Measurements from ENCODE around the gene NOL6. TPM values are rescaled to one million over a fixed set of nuclear protein-coding genes. Genes with fewer than 3 reads are reported as not detected.
"Not testable (repeated sequence)": the region's sequence is repeated elsewhere in the genome, so short reads cannot be mapped to it uniquely, and the experiment has no call there.

Gene NOL6
- total RNA-seq, 1 experiment from 2014 or later, result 36.4 TPM

DNA sequence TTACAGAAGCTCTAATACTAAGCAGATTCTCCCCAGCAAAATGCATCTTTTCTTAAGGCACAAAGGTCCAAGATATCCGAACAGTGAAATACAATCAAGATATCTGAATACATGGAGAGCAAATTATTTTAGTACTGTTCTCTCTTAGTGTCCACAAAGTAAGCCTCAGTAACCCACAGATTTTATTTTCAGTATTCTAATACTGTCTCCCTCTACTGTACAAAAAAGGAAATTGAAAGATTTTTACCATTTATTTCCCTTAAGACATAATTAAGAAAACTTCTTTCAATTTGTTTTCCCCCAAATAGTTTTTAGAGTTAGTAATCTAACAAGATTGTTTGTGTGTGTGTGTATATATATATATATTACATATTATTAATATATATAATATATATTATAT is 24.7 kb upstream of the NOL6 start:
- POLR2A ChIA-PET, result no interaction called here
- DNase-seq (ENCODE audit: low read depth, low spot score), result no peak
- TF ChIP-seq, protein P1, sequence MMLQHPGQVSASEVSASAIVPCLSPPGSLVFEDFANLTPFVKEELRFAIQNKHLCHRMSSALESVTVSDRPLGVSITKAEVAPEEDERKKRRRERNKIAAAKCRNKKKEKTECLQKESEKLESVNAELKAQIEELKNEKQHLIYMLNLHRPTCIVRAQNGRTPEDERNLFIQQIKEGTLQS (IDR thresholded peaks at IDR 0.05), result no peak
- TF ChIP-seq CBX3 (IDR thresholded peaks at IDR 0.05; ENCODE audit: low read depth) (no peak), RAD21 (IDR thresholded peaks at IDR 0.05; ENCODE audit: low read depth) (peak; percentile 19; the same call in 1 of the 2 replicates), CTCF (IDR thresholded peaks at IDR 0.05 in 2 of 3, conservative IDR thresholded peaks at IDR 0.05 in 1 of 3; ENCODE audit: borderline replicate concordance in 1 of 3, insufficient read depth in 1 of 3, low read depth in 2 of 3, low read length in 2 of 3) (peak in 2 of 3 experiments; percentile 20 to 28; a peak in 1 of 6 replicates), ZNF274 (IDR thresholded peaks at IDR 0.05; ENCODE audit: low read depth, low read length) (no peak), EZH2phosphoT487 (IDR thresholded peaks at IDR 0.05; ENCODE audit: borderline replicate concordance) (no peak)
- TF ChIP-seq, protein P2, sequence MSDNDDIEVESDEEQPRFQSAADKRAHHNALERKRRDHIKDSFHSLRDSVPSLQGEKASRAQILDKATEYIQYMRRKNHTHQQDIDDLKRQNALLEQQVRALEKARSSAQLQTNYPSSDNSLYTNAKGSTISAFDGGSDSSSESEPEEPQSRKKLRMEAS (IDR thresholded peaks at IDR 0.05), result no peak

DNA sequence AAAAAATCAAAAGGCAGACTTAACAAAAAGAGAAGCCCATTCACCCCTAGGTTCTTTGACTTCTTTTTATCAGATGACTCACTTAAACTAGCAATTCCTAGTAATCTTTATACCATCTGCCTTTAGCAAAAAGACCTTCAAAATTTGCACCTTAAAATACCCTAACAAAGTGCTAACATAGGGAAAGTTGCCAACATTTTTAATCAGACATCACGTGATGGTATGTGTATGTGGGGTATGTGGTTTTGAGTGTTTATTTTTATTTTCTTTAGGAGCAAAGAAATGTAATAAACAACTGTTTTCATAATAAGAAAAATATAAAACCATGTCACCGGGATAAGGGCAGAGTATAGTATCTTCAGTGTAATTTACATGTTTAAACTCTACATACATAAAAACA is 20.1 kb upstream of the NOL6 start:
- H3K4me2 ChIP-seq (ENCODE audit: low read length); H3K9me2 ChIP-seq (ENCODE audit: insufficient read depth); H3K79me2 ChIP-seq (ENCODE audit: insufficient read depth, low read length); H3K4me1 ChIP-seq (ENCODE audit: control insufficient read depth in 1 of 2, insufficient read depth in 2 of 2, low read length in 2 of 2); H2AFZ ChIP-seq (ENCODE audit: low read depth, low read length, poor library complexity, severe bottlenecking); H3K36me3 ChIP-seq (ENCODE audit: control insufficient read depth in 1 of 2, insufficient read depth in 2 of 2, low read length in 2 of 2); ATAC-seq; H3K27ac ChIP-seq (ENCODE audit: low read depth, low read length); intact Hi-C loops (cut with micrococcal nuclease); DNase-seq (ENCODE audit: low read depth, low spot score); H3K4me3 ChIP-seq (replicated peaks in 1 of 2; ENCODE audit: low read depth in 1 of 2, low read length in 2 of 2); H3K9me3 ChIP-seq (ENCODE audit: control insufficient read depth in 1 of 2, insufficient read depth in 1 of 2, low read depth in 1 of 2, low read length in 2 of 2); H3K27me3 ChIP-seq (ENCODE audit: insufficient read depth, low read length); POLR2A ChIA-PET; BruUV-seq (replicated peaks); H4K20me1 ChIP-seq (ENCODE audit: insufficient read depth); H3K9ac ChIP-seq (ENCODE audit: low read length); CTCF ChIA-PET; RAD21 ChIA-PET (ENCODE audit: low non-redundant PET in 1 of 2, low total read pairs in 2 of 2, uncharacterized antibody in 2 of 2, unreplicated experiment in 2 of 2): not testable (repeated sequence)

More for the DNA sequence above, 24.7 kb upstream of the NOL6 start:
- ATAC-seq, result no peak
- no peak overlapping the region for H3K27ac ChIP-seq (ENCODE audit: low read depth, low read length)
- no peaks in the 10 kb centered on the region for H3K4me1 ChIP-seq (ENCODE audit: control insufficient read depth in 1 of 2, insufficient read depth in 2 of 2, low read length in 2 of 2)
- CTCF ChIA-PET, result no interaction called here
- RAD21 ChIA-PET (ENCODE audit: low non-redundant PET in 1 of 2, low total read pairs in 2 of 2, uncharacterized antibody in 2 of 2, unreplicated experiment in 2 of 2), result no interaction called here
- intact Hi-C loops (cut with micrococcal nuclease), result no loop called here
- H3K4me3 ChIP-seq (replicated peaks in 1 of 2; ENCODE audit: low read depth in 1 of 2, low read length in 2 of 2), result no peak overlapping the region
- no peak overlapping the region for H3K4me2 ChIP-seq (ENCODE audit: low read length)
- H3K9ac ChIP-seq (ENCODE audit: low read length), result no peak overlapping the region
- H3K27me3 ChIP-seq (ENCODE audit: insufficient read depth, low read length), result no peaks in the 10 kb centered on the region
- no TSS peak for BruUV-seq (replicated peaks)
- H2AFZ ChIP-seq (ENCODE audit: low read depth, low read length, poor library complexity, severe bottlenecking), result peak overlapping the region; percentile 74
- H3K9me3 ChIP-seq (ENCODE audit: control insufficient read depth in 1 of 2, insufficient read depth in 1 of 2, low read depth in 1 of 2, low read length in 2 of 2), result no peaks in the 10 kb centered on the region
- no peaks in the 10 kb centered on the region for H3K36me3 ChIP-seq (ENCODE audit: control insufficient read depth in 1 of 2, insufficient read depth in 2 of 2, low read length in 2 of 2)
- H4K20me1 ChIP-seq (ENCODE audit: insufficient read depth), result no peaks in the 10 kb centered on the region
- H3K9me2 ChIP-seq (ENCODE audit: insufficient read depth), result no peaks in the 10 kb centered on the region
- no peaks in the 10 kb centered on the region for H3K79me2 ChIP-seq (ENCODE audit: insufficient read depth, low read length)

Measured in HCT116 (cell line).